NCI-H2171 treated with DMSO at 0.1 percent for 48 hours (cell line): ENCODE results near the gene SRRM2.
"Not testable (repeated sequence)": the region's sequence is repeated elsewhere in the genome, so short reads cannot be mapped to it uniquely, and the experiment has no call there.

Source experiments
- DNase-seq: peaks from one replicate; lab custom pipeline; 2025; lab: John Stamatoyannopoulos, UW

Gene SRRM2

DNA sequence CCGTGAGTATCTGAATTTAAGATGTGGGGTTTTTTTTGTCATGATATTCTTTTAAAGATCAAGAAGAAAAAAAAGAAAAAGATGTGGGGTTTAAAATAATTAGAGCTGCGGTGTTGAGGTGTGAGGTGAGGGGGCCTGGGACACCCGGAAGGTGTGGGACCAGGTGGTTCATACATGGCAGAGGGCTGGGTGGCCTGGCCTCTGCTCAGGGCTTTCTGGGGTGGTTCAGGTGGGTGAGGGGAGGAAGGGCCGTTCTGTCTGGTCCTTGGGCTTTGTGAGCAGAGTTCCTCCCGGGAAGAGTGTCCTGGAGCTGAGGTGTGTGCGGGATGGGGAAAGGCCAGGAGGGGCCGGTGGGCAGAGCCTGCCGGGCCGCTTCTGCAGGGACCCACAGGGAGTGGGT lies 37.4 kb upstream of the SRRM2 start:
- no peak for DNase-seq

DNA sequence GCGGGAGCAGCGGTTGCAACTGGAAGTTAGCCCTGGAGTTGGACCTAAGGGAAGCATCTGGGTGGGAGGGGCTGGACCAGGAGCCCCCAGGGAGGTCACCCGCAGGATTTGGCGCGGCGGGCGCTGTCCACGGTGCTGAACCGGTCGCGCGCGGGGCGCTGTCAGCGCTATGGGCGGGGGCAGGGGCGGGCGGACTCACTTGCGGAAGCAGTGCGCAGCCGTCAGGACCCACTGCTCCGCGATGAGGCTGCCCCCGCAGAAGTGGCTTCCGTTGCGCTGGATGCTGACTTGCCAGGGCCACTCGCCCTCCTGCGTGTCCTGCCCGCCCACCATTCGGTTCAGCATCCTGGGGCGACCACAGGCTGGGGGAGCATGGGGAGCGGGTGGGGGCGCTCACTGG lies 36.9 kb upstream of the SRRM2 start:
- no peak for DNase-seq

DNA sequence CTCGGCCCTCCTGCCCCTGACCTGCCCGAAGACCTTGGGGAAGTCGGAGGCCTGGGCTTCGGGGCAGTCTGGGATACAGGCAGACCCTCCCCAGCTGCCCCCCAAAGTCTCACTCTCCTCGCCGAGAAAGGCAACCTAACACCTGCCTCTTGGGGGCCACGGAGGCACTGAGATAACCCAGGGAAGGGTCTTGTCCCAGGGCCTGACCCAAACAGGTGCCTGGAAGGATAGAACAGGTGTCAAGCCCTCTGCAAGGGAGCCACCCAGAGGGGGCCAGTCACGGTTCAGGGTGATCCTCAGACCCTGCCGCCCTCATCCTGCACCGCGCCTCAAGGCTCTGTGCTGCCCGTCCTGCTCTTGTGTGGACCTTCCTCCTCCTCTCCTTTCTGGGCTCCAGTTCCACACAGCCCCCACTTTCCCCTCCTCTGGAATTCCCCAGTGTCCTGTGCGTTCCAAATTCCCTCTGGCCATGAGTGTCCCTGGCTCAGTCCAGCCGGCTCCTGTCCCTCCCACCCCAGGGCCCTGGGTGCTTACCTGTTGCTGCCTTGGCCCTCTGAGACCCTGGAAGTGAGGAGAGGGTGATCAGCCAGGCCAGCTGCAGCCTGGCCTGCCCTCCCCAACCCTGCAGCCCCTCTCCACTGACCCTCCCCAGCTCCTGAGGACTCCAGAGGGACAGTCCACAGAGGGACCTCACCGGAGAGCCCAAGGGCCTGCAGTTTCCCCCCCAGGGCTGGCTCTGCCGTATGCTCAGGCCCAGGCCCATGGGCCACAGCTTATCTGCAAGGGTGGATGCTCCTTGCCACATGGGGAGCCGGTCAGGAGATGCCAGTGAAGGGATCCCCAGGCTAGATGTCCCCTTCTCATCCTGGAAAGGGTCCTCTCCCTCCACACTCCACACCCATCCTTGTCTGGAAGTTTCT lies 36.2 kb upstream of the SRRM2 start:
- no peak for DNase-seq

DNA sequence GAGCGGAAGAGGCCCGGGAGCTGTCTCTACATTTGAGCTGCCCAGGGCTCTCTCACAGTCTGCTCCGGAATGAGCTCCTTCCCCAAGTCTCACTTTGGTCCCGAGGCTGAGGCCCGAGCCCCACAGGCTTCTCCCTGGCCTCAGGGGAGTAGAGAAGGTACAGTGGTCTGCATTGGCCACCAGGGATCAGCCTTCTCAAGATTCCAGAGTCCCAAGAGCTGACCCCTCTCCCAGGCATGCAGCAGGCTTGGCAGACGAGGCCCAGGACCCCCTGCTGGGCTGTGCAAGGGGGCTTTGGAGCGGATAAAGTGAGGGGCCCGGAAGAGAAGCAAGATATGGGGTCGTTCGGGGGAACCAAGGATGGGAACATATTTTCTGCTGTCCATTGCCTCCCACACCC lies 35.5 kb upstream of the SRRM2 start:
- no peak for DNase-seq

DNA sequence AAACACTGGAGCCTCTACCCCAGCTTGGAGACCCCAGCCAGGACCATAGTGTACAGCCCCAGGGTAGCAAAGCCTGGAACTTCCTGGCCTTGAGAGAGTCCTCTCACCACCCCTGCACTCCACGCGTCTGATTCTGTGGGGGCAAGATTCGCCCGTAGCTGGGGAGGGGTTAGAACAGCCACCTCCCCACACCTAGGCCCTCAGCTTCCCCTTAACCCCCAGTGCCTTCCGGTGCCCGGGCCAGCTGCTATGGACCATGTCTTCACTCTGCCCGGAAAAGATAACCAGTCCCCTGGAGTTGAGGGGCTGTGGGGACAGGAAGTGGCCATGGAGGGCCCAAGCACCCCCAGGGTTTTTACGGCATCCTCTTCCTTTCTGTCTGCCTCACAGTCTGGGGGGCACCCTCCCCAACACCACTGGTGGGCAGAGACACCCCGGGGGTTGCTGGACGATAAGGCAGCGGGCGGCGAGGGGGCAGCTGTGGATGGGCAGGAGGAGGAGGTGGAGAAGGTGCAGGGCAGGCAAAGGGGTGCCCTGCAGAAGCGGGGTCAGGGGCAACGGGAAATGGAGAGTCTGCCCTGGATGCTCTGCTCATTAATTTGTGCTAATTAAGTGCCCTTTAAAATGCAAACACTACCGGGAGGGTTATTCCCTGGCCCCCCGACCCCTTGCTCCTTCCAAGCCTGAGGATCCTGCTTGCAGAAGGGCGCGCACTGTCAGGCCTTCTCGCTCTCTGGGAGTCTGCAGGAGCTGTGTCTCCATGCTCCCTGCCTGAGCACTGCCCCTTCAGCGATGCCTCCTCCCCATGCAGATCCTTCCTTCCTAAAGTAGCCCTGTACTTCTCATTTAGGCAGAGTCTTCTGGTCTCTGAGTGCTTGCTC lies 34.8 kb upstream of the SRRM2 start:
- no peak for DNase-seq

DNA sequence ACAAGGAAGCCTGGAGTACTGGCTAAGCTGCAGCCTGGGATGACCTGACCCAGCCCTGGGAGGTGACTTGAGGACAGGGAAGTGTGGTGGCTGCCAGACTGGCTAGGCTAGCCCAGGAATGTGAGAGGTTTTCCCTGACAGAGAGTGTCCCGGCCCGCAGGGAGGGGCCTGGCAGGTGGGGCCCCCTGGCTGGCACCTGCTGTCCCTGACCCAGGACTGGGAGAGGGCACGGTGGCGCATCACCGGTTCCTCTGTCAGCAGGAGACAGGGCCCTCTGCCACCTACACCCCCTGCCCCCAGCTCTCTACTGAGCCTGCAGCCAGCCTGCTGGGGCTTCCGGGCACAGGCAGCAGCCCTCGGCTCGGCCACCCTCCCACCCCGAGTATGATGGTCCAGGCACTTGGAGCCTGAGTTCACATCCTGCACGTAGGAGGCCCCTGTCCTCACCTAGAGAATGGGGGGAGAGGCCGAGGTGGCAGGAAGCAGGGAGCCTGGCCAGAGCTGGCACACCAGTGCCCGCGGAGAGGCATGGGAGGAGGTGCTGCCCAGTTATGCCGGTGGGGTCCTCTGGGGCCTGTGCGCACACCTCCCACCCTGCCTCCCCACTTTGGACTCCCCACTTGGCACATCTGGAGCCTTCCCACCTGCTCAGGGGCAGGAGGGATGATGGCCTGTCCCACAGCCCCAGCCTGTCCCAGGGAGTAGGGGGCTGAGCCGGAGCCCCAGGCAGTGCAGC lies 32.9 kb upstream of the SRRM2 start:
- no peak for DNase-seq

DNA sequence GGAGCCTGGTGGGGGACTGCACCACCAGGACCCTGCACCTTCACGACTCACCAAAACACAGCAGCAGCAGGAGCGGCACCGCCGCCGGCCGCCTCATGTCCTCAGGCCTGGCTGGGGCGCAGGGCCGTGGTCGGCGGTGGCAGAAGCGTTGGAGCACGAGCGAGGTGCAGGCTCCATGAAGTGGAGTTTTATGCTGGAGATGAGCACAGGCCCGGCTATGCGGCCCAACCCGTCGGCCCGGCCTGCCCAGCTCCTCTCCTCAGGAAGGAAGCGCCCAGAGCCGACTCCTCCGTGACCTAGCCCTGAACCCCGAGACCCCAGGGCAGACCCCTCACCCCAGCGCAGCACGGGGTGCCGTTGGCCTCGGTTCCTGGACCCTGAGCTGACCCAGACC lies 32.4 kb upstream of the SRRM2 start, which contains the start of gene PRSS27:
Gene PRSS27 (minus strand): TSS at position 161 of the 394 bp plus-strand sequence. CDS start 64 bp downstream, at position 97.
- no peak for DNase-seq

DNA sequence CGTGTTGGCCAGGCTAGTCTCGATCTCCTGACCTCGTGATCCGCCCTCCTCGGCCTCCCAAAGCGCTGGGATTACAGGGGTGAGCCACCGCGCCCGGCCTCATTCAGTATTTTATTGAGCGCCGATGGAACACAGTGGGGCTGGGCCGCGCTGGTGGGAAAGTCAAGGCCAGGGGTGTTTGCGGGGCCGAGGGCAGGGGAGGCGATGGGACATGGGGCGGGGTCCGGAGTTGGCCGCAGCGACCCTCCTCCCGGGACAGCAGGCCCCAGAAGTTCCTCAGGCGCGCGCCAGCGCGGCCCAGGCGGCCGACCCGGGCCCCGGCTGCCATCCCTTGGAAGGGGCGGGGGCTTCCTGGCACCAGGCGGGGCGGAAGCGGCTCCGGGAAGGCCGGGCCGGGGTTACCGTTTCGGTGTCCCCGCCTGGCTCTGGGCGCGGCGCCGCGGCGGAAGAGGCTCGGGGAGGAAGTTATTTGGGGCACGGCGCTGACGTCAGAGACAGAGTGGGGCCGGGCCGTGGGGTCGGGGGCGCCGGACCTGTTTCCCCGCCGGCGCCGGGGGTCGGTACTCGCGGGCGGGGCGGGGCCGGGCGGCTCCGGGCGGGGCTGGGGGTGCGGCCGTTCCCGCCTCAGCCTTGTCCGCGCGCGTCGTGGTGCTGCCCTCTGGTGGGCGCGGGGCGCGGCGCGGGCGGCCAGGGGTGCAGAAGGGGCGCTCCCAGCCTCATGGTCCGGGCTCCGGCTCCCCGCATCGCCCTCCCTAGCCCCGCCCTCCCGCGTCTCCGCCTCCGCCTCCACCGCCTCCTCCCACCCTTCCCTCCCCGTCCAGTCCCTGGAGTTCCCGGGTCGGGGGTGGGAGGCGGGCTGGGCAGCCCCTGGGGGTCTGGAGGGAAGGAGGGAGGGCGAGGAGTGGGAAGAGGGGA lies 31.5 kb upstream of the SRRM2 start:
- peak; percentile 89 for DNase-seq

DNA sequence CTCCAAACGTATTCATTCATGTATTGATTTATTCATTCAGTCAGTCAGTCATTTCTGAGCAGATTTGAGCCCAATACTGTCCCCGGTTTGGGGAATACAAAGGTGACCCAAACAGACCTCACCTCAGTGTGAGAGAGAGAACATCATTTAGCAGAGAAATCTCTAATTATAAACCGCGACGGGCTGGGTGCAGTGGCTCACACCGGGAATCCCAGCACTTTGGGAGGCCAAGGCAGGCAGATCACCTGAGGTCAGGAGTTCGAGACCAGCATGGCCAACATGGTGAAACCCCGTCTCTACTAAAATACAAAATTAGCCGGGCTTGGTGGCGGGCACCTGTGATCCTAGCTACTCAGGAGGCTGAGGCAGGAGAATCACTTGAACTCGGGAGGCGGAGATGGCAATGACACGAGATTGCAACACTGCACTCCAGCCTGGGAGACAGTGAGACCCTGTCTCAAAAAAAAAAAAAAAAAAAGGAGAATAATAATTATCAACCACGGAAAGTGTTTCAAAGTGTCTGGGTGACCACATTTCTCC lies 30.7 kb upstream of the SRRM2 start:
- not testable (repeated sequence) for DNase-seq

DNA sequence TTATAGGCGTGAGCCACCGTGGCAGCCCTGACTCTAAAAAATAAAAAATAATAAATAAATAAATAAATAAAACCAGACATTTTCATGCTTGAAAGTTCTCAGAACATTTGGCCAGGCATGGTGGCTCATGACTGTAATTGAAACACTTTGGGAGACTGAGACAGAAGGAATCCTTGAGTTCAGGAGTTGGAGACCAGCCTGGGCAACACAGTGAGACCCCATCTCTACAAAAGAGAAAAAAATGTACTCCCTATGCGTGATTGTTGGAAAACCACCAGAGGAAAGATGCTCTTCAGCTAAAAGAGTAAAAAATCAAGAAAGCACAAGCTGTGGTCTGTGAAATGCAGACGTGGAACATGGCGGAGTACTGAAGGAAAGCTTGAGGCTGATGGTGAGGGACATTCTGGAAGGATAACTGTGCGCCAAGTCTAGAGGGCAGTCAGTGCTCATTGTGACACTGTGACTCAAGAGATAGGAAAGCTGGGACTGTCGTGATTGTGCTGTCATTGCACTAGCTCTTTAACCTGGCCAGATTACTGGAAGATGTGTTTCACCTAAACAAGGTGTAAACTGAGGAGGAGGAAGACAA lies 28.3 kb upstream of the SRRM2 start:
- no peak for DNase-seq

DNA sequence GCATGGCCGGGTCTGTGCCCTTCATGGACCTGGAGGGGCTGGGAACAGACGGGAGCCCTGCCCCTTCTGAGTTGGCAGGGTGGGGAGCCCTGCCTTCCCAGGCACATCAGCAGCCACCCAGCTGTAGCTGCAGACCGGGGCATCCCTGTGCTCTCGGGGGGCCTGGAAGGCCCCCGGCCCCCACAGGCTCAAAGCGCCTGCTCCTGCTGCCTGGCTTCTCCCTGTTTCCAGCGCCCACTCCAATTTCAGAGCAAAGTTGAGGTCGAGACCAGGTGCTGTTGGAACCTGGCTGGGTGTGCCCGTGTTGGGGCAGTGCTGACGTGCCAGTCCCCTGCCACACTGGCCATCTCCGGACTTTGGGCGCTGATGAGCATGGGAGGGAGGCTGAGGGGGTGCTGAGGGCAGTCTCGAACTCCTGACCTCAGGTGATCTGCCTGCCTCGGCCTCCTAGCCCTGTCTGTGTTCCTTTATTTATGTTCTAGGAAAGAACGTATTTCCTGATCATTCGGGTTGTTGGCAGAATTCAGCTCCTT lies 27.6 kb upstream of the SRRM2 start:
- no peak for DNase-seq

DNA sequence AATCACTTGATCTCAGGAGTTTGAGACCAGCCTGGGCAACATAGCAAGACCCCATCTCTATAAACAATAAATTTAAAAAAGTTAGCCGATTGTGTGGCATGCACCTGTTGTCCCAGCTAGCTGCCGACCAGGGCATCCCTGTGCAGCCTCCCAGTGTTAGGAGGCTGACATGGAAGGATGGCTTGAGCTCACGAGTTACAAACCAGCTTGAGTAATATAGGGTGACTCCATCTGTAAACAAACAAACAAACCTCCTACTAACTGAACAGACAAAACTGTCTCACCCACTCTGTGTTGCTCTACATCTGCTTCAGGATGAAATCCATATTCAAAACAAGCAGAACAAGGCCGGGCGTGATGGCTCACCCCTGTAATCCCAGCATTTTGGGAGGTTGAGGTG lies 25.5 kb upstream of the SRRM2 start:
- no peak for DNase-seq

DNA sequence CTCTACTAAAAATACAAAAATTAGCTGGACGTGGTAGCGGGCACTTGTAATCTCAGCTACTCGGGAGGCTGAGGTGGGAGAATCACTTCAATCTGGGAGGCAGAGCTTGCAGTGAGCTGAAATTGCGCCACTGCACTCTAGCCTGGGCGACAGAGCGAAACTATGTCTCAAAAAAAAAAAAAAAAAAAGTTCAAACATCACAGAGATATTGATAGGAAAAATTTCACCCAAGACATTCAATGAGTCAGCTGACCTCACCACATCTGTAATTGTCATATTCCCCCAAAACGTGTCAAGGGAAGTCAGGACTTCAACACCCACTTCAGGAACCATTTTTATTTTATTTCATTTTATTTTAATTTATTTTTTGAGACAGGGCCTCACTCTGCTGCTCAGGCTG lies 24.4 kb upstream of the SRRM2 start:
- no peak for DNase-seq

DNA sequence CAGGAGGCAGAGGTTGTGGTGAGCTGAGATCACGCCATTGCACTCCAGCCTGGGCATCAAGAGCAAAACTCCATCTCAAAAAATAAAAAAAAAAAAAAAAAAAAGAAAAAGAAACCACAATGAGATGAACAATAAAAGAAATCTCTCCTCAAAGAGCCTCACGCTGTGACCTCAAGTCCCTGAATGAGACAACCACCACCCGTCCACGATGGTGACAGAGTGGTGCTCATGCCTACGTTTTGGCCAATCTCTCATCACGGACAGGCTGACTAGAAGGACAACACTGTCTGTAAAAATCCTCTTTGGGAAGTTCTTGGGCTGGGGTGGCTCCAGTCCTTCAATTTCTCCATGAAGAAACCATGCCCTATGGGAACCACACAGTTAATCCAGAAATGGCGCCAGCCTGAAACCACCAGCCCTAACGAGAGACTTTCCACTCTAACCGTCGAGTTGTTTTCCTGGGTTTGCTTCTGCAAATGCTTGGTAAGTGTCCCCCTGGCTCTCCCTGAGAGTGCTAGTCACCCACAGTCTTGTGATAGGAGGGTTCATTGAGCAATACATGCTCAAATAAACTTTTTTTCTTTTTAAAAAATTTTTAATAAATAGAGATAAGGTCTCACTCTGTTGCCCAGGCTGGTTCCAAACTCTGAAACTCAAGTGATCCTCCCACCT lies 17.5 kb upstream of the SRRM2 start:
- no peak for DNase-seq

DNA sequence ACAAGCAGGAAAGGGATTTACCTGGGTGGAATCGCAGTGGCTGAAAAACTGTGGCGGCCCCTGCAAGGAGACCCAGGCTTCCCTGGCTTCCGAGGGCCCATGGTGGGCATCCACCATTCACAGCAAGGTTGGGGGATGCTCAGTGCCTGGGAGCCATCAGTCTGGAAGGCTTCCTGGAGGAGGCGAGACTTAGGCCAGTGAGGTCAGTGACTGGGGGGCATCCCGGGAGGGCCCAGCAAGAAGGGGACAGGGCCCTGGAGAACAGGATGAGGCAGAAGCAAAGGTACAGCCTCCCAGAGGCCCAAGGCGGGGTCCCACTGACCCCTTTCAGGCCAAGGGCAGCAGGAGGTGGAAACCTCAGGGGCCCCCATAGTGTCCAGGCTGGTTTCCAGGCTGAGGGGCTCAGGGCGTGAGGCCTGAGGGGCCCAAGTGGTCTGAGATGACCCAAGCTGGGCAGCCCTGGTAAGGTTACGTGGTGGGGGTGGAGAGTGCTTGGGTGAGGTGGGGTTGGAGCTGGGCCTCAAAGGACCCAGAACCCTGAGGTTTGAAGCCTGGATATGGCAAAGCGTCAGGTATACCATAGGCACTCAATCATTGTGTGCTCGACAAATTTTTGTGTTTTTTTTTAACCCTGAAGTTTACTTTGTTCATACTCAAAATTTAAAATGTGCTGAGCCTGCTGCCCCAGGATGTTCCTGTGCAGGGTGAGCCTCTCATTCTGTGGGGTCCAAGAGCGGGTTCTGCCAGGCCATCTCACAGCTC lies 15.8 kb upstream of the SRRM2 start:
- no peak for DNase-seq

DNA sequence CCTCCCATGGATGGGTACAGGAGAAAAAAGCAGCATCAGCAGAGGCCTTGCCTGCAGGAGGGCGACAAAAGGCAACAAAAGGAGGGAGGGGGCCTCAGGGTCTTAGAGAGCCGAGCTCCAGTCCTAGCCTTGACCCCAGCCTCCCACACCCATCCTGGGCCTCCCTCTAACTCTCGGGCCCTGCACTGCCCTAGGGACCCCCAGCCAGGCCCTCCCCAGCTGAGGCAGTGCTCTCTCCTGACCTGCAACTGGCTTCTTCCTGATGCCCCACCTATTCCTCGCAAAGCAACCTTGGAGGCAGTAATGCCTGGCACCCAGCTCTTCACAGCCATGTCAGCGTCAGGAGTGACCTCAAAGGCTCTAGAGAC lies 15.2 kb upstream of the SRRM2 start:
- no peak for DNase-seq

DNA sequence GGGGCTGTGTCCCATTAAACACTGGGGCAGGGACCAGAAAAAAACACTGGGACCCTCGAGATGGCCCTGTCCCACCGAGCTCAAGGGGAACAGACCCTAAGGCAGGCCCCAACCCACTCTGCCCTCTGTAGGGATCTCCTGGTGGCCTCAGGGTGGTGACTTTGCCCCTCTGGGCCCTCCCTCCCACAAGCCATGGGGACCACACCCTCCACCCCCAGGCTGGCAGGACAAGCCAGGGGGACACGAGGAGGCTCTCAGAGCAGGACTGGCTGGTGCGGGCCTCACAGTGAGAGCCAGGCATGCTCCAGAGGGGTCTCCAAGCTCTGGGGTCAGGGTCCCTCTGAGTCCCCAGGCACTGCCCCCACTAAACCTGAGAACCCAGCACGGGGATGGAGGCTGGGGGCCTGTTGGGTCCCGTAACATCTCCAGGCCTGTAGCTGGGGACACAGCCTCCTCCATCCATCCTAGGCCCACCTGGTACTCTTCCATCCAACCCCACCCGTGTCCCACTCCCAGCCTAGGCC lies 14.5 kb upstream of the SRRM2 start:
- no peak for DNase-seq

DNA sequence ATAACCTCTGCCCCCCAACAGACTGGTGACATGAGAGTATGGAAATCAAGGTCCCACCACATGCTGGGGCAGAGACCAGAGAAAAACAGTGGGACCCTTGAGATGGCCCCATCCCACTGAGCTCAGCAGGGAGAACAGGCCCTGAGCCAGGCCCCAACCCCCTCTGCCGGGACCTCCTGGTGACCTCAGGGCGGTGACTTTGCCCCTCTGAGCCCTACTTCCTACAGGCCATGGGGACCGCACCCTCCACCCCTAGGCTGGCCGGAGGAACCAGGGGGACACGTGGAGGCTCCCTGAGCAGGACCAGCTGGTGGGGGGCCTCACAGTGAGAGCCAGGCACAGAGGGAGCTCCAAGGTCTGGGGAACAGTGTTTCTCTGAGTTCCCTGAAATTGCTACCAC lies 13.8 kb upstream of the SRRM2 start:
- DNase-seq: no peak
